ENCODE results near the gene SLC34A3.

The SLC34A3 gene

DNA sequence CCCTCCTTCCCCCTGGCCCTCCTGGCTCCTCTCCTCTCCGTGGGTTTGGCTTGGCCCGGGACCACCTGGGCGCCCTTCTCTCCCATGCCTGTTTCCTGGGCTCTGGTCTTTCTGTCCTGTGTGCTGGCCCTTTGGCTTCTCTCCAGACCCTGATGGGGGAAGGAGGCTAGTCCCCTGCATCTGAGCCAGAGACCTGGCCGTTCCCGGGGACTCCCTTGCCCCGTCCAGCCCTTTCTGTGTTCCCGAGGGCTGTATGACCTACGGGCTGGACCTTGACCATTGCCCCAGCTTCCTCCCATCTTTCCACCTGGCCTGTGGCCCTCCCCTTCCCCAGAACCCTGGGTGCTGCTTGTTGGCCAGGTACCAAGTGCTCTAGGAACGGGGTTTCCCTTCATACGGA, 32.8 kb downstream of the SLC34A3 start:
- DNase-seq: no peak

GRCh38 chr9:137264067-137264466, 33.4 kb downstream of the SLC34A3 start:
- no peak for DNase-seq

DNA sequence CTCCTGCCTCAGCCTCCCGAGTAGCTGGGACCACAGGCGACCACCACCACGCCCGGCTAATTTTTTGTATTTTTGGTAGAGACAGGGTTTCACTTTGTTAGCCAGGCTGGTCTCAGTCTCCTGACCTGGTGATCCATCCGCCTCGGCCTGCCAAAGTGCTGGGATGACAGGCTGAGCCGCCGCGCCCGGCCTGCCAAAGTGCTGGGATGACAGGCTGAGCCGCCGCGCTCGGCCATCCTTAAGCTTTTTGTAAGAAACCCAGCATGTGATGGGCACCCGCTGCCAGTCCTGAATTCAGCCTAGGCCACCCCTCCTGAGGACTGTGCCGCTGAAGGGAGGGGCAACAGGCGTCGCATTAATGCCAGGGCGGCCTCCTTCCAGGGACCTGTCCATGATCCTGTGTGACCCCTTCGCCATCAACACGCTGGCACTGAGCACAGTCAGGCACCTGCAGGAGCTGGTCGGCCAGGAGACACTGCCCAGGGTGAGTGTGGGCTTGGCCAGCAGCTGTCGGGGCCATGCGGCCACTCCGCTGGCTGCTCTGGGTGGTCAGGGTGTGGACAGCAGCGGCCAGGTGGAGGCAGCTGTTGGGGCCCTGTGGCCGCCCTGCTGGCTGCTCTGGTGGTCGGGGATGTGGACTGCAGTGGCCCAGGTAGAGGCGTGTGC, 34.9 kb downstream of the SLC34A3 start:
- no peak for DNase-seq

DNA sequence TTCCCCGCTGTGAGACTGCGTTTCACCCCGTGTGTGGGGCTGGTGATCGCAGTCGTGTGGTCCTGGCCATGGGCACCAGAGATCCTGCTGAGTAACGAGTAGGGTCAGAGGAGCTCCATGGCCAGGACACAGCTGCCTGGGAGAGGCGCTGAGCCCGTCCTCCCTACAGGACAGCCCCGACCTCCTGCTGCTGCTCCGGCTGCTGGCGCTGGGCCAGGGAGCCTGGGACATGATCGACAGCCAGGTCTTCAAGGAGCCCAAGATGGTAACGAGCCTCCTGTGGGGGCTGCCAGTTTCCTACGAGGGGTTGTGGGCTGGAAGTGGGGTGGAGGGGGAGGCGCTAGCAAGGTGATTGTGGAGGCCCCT, 35.4 kb downstream of the SLC34A3 start:
- DNase-seq: no peak

DNA sequence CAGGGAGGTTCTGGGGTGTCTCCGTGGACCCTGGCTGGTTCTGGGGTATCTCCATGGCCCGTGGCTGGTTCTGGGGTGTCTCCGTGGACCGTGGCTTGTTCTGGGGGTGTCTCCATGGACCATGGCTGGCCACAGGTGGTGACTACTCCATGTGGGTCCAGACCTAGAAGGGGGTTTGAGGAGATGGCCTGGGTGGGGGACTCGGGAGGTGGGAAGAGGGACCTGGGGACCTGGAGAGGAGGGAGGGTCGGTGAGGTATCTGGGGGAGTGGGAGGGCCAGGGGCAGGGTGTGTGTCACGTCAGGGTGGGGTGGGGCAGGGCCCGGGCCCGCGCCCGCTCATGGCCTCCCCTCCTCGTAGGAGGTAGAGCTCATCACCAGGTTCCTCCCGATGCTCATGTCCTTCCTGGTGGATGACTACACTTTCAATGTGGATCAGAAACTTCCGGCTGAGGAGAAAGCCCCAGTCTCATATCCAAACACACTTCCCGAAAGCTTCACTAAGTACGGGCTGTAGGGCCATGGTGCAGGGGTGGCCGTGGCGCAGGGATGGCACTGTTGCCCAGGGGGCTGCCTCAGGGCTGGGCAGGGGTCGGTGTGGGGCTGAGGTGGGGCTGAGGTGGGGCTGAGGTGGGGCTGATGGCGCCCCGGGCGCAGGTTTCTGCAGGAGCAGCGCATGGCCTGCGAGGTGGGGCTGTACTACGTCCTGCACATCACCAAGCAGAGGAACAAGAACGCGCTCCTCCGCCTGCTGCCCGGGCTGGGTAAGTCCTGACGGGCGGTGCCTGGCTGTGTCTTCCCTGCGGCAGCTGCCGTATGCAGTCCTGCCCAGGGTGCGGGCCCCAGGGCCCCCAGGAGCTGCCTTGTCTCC, 36.1 kb downstream of the SLC34A3 start:
- no peak for DNase-seq

DNA sequence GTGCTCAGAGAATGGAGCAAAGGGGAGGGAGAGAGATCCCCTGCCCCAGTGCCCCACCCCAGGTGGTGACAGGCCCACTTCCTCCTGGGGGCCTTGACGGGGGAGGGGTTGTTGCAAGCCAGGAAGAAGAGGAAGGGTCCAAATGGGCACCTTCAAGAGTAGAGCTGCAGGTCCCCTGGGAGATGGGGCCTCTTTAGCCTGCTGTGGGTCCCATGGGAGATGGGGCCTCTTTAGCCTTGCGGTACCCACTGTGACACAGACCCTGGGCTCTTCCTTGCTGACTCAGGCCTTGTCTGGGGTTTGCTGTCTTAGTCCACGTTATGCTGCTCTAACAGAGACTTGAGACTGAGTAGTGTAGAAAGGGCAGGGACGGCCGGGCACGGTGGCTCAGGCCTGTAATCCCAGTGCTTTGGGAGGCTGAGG, 37.2 kb downstream of the SLC34A3 start:
- DNase-seq: no peak

DNA sequence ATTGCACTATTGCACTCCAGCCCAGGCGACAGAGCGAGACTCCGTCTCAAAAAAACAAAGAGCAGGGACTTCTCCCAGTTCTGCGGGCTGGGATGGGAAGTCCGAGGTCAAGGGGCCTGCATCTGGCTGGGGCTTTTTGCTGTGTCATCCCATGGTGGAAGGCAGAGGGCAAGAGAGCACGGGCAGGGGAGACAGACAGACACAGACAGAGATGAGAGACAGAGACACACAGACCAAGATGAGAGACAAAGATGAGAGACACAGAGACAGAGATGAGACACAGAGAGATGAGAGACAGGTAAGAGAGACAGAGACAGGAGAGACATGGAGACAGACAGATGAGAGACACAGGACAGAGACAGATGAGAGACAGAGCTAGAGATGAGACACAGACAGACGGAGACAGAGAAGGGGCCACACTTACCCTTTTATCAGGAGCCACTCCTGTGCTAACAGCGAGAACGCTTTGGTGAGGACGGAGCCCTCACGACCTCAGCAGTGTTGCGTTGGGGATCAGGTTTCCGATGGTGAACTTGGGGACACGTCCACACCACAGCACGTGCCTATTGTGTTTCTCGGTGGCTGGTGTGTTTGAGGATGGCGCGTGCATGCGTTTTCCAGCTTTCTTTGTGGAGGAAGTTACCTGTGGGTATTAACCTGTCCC, 38.0 kb downstream of the SLC34A3 start:
- DNase-seq: no peak

- peak in 1 of 2 experiments; percentile 64 for DNase-seq
Observed at GRCh38 chr9:137269231-137269772, 38.6 kb downstream of the SLC34A3 start.

DNA sequence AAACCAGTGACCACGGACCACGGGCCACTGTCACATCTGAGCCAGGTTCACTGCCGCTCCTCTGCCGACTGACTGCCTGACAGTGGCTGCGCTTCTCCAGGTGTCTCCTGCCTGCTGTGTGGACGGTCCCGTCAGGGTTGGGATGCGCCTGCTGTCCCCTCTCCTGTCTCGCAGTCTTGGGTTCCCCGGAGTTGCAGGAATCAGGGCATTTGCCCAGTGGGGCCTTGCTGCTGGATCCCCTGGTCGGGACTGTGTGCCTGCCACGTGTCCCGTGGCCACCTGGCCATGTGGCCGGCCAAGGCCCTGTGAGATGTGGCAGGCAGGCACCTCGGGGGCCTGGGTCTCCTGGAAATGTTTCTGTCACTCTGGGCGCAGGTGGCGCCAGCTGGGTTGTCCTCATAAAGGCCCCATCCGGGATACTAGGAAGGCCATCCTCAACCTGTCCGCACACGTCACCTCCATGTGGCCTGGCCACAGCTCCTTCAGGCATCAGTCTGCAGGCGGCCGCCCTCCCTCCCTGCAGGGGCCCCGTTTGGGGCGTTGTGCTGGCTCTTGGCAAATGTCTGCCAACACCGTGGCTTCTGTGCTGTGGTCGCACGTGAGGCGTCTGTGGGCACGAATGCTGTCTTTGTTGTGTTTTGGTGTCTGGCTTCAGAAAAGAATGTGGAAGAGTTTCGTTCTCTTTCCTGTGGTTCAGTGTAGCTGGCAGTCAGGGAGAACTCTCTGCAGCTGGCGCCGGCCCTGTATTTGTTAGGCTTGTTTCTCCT, 40.4 kb downstream of the SLC34A3 start:
- no peak for DNase-seq

GRCh38 chr9:137271696-137272076, 41.0 kb downstream of the SLC34A3 start:
- no peak for DNase-seq

GRCh38 chr9:137272241-137273094, 41.8 kb downstream of the SLC34A3 start:
- peak in 1 of 2 experiments; percentile 41 for DNase-seq

GRCh38 chr9:137273095-137273490, 42.4 kb downstream of the SLC34A3 start:
- DNase-seq: no peak

- DNase-seq: peak; percentile 51 to 86
Observed at GRCh38 chr9:137273611-137274320, 43.1 kb downstream of the SLC34A3 start.

DNA sequence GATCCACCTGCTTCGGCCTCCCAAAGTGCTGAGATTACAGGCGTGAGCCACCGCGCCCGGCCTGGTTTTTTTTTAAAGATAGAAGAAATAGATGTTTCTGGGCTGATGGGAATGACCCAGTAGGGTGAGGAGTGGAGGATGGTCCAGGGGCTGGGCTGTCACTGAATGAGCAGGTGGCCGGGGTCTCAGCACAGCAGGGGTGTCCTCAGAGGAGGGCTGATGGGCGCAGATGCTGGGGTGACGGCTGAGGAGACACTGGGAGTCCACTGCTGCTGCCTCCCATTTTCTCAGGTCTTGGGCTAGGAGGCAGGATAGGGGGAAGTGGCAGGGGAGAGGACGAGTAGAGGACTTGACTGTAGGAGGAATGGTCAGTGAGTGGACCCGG, 44.5 kb downstream of the SLC34A3 start:
- no peak for DNase-seq

- DNase-seq: no peak
Observed at GRCh38 chr9:137275588-137276472, 45.1 kb downstream of the SLC34A3 start.

- DNase-seq: no peak
Observed at GRCh38 chr9:137276473-137277328, 46.0 kb downstream of the SLC34A3 start.

- DNase-seq: no peak
Observed at GRCh38 chr9:137277329-137278041, 46.8 kb downstream of the SLC34A3 start, which contains the start of gene TOR4A. Gene TOR4A, plus strand, starts transcription at chr9:137277726. Its CDS starts 964 bp downstream, at chr9:137278690.

DNA sequence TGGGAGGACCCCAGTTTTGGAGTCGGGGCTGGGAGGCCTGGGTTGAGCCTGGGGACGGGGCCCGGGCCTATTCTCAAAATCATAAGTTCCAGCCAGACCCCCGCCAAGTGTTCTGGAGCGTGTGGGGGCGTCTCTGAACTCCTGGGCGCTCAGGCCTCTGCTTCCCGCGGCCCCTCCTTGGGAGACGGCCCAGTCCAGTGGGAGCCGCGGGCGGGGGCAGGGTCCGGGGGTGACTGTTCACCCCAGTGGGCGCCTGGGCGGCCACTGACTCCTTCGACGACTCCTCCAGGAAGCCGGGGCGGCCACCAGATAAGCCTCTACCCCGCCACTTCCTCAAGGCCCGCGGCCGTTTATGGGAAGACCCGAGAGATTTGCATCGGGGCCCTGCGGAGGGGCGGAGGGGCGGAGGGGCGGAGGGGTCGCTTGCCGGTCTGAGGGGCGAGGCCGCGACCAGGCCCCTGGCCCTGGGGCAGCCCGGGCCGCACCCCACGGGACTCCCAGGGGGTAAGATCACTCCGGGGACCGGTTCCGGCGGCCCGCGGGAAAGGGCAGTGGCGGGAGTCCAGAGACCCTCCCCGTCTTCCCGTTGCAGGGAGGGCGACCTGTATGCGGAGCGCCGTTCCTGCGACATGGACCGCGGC, 47.5 kb downstream of the SLC34A3 start:
- DNase-seq: no peak
